Lower lobe of right lung (tissue), 2 donors: ENCODE measurements around the gene FBXL4. TPM values are rescaled to one million over a fixed set of nuclear protein-coding genes. Genes with fewer than 3 reads are reported as not detected.
A peak's percentile ranks its signal among the peaks of the same experiment; 100 is the strongest.

Experiments used
- ATAC-seq, 2 donors: fragments of 200-7000 bp; cut with Tn5 transposase; one replicate each; pipeline ENCODE4 v1.9.1; 2020 to 2022; ENCODE audit warnings: mild to moderate bottlenecking in 2 of 2, moderate library complexity in 2 of 2
- DNase-seq: peaks from one replicate; pipeline ENCODE4 v3.0.0-alpha.2; 2020
- H3K27ac ChIP-seq: fragments of 200-600 bp; one replicate; pipeline ENCODE4 v1.8.0; 2022
- H3K27me3 ChIP-seq: fragments of 200-600 bp; one replicate; pipeline ENCODE4 v1.8.0; 2022; ENCODE audit warnings: low read depth
- H3K36me3 ChIP-seq: fragments of 200-600 bp; one replicate; pipeline ENCODE4 v1.8.0; 2022; ENCODE audit warnings: mild to moderate bottlenecking
- H3K4me1 ChIP-seq: fragments of 200-600 bp; one replicate; pipeline ENCODE4 v1.8.0; 2022
- H3K4me3 ChIP-seq: fragments of 200-600 bp; one replicate; pipeline ENCODE4 v1.8.0; 2022; ENCODE audit warnings: mild to moderate bottlenecking
- H3K9me3 ChIP-seq: fragments of 200-600 bp; one replicate; pipeline ENCODE4 v1.8.0; 2022
- CTCF ChIP-seq: fragments of 200-600 bp; IDR thresholded peaks from one replicate; pipeline ENCODE4 v1.8.0; 2022; ENCODE audit warnings: antibody characterized with exemption, mild to moderate bottlenecking
- intact Hi-C: fragments of 100-400 bp; cut with DNase I; formaldehyde crosslinking; loops from one replicate; pipeline ENCODE4 v1.11.0; 2022
- total RNA-seq: library from RNA; stranded (reverse); fragmentation: NEBNext Ultra II Directional; extraction: Animal tissue kit (Norgen Biotek cat#: 25700); gene quantifications from one replicate; pipeline ENCODE4 v1.2.1, GENCODE V29; 2021
- donor health status: DM: no; HTN: yes; CAD: no; lungs with severe emphysema.

FBXL4 gene
- total RNA-seq, 1 donor from 2014 or later = 21.1 TPM

DNA sequence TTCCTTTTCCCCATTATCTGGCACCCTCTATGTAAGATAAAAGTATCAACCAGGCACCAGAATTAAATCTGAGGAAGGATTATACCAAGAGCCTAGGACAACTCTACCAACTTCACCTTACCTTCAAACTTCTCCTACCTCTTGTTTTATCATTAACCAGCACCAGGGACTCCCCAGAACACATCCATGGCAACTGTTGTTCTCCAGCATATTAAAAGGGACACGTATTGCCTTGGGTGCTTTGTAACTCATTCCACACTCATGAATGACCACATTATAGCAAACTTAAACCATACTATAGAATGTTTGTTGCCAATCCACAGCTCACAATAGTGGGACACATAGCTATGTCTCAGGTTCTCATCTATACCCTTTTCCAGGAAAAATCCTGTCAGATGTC is 11.9 kb upstream of the FBXL4 start:
- H3K36me3 ChIP-seq = no peaks in the 10 kb centered on the region
- H3K27ac ChIP-seq = no peak overlapping the region
- DNase-seq = no peak
- no peak for ATAC-seq
- H3K27me3 ChIP-seq = no peaks in the 10 kb centered on the region
- intact Hi-C loops = no loop called here
- no peak for TF ChIP-seq CTCF
- no peak overlapping the region for H3K4me3 ChIP-seq
- no peaks in the 10 kb centered on the region for H3K9me3 ChIP-seq
- no peaks in the 10 kb centered on the region for H3K4me1 ChIP-seq

DNA sequence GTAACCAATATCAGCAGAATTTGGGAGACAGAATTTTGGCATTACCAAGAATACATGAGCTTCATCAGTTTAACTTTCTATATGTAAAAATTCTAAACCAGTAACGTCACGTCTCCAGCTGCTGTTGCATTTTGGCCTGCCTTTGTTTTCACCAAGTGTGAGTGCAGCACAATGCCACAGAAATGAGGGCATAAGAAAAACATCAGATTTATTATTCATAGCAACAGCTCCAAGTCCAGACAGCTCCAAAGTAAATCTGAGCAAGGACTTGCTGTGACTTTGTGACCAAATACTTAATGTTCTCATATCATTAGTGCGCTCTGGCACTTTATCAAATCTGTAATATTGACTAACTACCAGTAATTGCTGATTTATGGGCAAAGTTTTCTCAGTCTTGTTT is 11.0 kb upstream of the FBXL4 start:
- Histone ChIP-seq H3K4me1 (no peaks in the 10 kb centered on the region), H3K36me3 (no peaks in the 10 kb centered on the region), H3K4me3 (no peak overlapping the region), H3K27me3 (no peaks in the 10 kb centered on the region), H3K9me3 (no peaks in the 10 kb centered on the region), H3K27ac (no peak overlapping the region)
- no peak for DNase-seq
- intact Hi-C loops = no loop called here
- TF ChIP-seq CTCF = no peak
- no peak for ATAC-seq

GRCh38 chr6:98957450-98957849 is 9.7 kb upstream of the FBXL4 start:
- ATAC-seq = no peak
- TF ChIP-seq CTCF = no peak
- intact Hi-C loops = no loop called here

DNA sequence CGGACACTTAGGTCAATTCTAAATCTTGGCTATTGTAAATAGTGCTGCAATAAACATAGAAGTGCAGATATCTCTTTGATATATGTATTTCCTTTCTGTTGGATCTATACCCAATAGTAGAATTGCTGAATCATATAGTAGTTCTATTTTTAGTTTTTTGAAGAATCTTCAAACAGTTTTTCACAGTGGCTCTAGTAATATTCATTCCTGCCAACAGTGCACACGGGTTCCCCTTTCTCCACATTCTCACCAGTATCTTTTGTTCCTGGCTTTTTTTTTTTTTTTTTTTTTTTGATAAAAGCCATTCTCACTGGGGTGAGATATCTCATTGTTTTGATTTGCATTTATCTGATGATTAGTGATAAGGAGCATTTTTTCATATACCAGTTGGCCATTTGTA is 1.8 kb upstream of the FBXL4 start:
- no peak for DNase-seq
- H3K4me1 ChIP-seq = peaks cover 28% of the 10 kb centered on the region
- ATAC-seq = no peak
- no peaks in the 10 kb centered on the region for H3K9me3 ChIP-seq
- no peak overlapping the region for H3K27ac ChIP-seq
- no peaks in the 10 kb centered on the region for H3K27me3 ChIP-seq
- no peak for TF ChIP-seq CTCF
- no peak overlapping the region for H3K4me3 ChIP-seq
- intact Hi-C loops = no loop called here
- H3K36me3 ChIP-seq = no peaks in the 10 kb centered on the region

More at GRCh38 chr6:98957450-98957849, 9.7 kb upstream of the FBXL4 start:
- no peaks in the 10 kb centered on the region for H3K36me3 ChIP-seq
- H3K27ac ChIP-seq = no peak overlapping the region
- no peak overlapping the region for H3K4me3 ChIP-seq
- no peaks in the 10 kb centered on the region for H3K9me3 ChIP-seq
- H3K4me1 ChIP-seq = no peaks in the 10 kb centered on the region
- DNase-seq = no peak
- no peaks in the 10 kb centered on the region for H3K27me3 ChIP-seq

DNA sequence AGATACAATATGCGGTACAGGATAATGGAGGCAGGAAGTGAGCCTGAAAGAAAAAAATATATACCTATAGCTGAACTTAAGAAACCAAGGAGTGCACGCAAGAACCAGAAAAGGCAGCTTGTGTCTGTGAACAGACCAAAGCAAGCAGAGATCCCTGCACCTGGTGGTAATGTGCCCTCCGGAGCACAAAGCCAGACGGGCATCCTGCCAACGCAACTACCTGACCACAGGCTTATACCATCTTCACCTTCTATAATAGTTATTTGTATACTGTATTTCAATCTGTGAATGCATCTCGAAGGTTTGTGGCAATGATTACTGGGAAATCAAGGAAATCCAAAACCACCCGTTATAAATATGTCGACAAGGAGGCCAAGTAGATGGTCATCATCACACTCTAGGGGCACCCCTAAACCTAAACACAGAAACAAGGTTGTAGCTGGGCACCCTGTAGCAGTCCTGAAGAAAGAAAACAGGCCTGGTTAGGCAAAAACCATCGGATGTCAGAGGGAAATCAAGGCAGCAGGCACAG is 801 bp downstream of the FBXL4 start:
- Histone ChIP-seq H3K4me1 (peaks cover 31% of the 10 kb centered on the region), H3K27me3 (no peaks in the 10 kb centered on the region), H3K4me3 (peak overlapping the region; percentile 75), H3K27ac (peak overlapping the region; percentile 91), H3K36me3 (no peaks in the 10 kb centered on the region), H3K9me3 (no peaks in the 10 kb centered on the region)
- no peak for TF ChIP-seq CTCF
- ATAC-seq = no peak
- peak; percentile 54 for DNase-seq
- intact Hi-C loops = no loop called here
